GM20431 (cell line): Measurements from ENCODE around the gene TXNDC11.

Source experiments
- in situ Hi-C: fragments of 300-500 bp; cut with MseI, MboI; formaldehyde crosslinking; loops from one replicate; pipeline ENCODE4 v1.15.0; 2020; ENCODE audit warnings: low sequenced_read_pairs; ENCODE audit not compliant: unreplicated experiment

TXNDC11 gene

DNA sequence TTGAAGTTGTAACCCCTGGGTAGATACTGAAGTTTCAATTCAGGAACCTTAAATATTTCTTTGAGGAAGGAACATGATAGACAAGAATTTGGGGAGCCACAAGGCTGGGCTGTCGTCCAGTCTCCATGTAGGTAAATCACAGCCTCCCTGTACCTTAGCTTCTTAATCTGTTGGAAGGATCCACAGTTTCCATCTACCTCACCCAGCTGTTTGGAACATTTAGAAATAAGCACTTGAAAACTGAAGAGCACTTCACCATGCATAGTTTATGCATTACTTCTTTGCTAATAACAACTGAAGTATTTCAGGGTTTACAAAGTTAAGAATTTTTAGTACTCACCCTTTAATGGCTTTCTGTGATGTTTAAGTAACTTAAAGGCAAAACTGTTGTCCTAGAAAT lies 17.2 kb downstream of the TXNDC11 start:
- in situ Hi-C loops, result no loop called here

DNA sequence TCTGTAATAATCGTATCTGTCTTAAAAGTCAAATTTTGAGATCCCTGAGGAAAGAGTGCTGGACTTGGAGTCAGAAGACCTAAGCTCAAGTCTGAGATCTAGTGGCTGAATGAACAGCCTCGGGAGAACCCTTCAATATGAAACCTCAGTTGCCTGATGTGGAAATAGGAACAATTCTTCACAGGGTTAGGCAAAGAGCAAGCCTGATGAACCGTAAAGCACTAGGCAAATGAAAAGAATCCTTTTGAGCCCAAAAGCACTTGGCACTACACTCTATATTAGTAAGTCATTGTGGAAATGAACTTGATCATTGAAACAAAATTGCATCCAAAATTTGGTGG lies 20.2 kb downstream of the TXNDC11 start:
- in situ Hi-C loops, result no loop called here

DNA sequence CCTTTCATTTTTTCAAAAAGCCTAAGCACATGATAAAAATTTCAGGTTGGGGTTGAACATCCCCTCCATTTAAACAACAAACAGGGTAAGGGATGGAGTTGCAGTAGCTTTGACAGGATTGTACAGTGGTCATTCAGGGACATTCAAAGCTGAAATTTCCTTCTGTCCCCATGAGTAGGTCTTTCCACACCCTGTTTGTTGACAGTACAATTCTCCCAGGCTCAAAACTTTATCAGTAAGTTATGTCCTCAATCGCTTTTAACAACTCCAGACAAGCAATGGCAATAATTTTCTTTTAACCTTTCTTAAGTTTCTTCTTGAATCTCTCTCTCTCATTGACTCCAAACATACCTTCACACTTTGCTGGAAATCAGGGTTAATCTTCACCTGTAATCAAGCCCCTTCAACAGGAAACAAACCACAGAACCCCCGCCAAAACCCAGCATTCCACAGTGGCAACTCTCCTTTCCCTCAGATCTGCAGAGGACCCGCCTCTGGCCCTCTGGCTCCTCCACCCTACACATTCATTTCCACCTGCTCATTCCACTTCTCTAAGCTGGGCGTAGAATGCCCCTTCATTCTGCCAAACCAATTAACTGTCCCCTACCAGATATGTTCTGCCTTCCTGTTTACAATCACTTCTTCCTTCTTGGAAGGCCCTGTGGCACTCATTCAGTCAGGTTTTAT lies 20.7 kb downstream of the TXNDC11 start:
- in situ Hi-C loops, result no loop called here

- in situ Hi-C loops, result no loop called here
These were observed 22.9 kb downstream of the TXNDC11 start for GRCh38 chr16:11719762-11720161.

- in situ Hi-C loops, result no loop called here
These were observed 23.5 kb downstream of the TXNDC11 start for GRCh38 chr16:11719171-11719570.

DNA sequence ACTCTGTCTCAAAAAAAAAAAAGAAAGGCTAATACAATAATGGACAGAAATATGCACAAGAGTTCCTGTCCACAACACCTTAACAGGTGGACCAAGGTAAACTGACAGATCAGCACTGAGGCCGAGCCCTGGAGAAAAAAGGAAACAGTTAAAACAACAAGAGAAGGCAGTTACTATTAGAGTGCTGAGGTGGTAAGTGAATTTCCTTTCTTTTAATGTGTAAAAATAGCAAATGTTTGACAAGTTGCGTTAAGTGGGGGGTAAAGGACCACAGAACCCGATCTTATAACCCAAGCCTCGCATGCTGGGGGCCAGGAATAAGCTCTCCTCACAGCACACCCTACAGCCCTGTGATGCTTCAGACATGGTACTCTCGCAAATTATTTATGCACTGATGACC lies 24.8 kb downstream of the TXNDC11 start:
- in situ Hi-C loops, result no loop called here

DNA sequence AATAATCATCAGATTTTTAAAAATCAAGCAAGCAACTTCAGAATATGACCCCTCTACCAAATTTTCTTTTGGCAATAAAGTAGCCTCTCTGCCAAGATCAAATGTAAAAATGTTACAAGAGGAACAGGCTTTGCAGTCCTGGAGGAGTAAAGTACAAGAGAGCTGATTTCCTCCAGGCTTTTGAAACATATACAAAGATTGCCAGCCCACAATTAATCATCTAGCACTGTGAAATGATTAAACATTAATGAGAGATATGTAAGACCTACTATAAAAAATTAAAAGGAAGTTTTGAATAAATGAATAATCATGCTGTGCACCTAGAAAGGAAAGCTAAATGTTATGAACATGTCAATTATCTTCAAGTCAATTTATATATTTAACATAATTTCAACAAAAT lies 26.3 kb downstream of the TXNDC11 start:
- in situ Hi-C loops, result no loop called here

- in situ Hi-C loops, result no loop called here
These were observed 27.3 kb downstream of the TXNDC11 start for GRCh38 chr16:11715246-11715947.

GRCh38 chr16:11712122-11712521 lies 30.5 kb downstream of the TXNDC11 start:
- in situ Hi-C loops, result no loop called here

DNA sequence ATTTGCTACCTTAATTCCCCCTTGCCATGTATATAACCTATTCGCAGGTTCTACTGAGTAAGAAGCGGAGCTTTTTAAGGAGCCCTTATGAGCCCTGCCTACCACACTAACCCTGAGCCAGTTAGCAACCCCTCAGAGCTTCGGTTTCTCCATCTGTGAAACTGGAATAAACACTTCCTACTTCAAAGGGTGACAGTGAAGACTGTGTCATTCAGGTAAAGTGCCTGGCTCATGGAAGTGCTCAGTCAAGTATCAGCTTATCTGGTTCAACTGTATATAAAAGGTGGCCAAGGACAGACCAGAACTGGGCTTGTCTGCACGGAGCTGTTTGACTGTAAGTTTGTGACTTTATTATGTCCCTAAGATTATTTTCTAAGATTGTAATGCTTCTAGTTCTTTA lies 31.0 kb downstream of the TXNDC11 start:
- in situ Hi-C loops, result no loop called here

GRCh38 chr16:11708421-11708820 lies 34.2 kb downstream of the TXNDC11 start:
- in situ Hi-C loops, result no loop called here

DNA sequence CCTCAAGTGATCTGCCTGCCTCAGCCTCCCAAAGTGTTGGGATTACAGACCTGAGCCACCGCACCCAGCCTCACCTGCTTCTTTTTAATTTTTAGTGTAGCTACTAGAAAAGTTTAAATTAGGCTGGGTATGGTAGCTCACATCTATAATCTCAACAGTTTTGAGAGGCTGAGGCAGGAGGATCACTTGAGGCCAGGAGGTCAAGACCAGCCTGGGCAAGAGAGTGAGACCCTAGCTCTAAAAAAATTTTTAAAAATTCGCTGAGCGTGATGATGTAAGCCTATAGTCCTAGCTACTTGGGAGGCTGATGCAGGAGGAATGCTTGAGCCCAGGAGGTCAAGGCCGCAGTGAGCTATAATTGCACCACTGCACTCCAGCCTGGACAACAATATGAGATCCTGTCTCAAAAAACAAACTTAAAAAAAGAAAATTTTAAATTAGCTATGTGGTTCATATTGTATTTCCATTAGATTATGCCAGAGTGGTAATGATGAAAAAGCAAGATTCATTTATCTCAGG lies 34.9 kb downstream of the TXNDC11 start:
- in situ Hi-C loops, result no loop called here

DNA sequence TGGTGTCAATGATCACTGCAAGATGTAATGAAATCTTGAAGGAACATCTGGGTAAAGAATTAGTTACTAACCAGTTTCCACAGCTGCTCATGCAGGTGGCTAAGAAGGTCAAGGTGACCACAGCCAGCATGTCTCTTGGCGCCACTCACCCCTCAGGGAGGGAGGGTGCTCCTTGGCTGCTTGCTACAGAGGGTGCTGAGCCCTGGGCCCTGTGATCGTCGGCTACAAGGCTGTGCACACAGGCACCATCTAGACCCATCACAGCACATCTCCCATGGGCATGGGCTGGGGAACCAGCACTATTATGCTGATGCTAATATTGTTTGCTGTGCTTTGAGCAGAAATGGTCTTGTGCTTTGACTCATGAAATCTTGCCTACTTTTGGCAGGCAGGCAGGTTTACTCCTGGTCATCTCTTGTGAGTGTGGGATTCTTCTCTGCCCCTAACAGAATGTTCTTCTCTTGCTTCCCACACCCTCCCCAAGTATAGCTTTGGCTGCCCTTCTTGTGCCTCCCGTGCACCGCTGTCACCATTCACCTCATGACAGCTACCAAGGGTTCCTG lies 36.4 kb downstream of the TXNDC11 start:
- in situ Hi-C loops, result no loop called here

GRCh38 chr16:11705311-11706025 lies 37.2 kb downstream of the TXNDC11 start:
- in situ Hi-C loops, result no loop called here

DNA sequence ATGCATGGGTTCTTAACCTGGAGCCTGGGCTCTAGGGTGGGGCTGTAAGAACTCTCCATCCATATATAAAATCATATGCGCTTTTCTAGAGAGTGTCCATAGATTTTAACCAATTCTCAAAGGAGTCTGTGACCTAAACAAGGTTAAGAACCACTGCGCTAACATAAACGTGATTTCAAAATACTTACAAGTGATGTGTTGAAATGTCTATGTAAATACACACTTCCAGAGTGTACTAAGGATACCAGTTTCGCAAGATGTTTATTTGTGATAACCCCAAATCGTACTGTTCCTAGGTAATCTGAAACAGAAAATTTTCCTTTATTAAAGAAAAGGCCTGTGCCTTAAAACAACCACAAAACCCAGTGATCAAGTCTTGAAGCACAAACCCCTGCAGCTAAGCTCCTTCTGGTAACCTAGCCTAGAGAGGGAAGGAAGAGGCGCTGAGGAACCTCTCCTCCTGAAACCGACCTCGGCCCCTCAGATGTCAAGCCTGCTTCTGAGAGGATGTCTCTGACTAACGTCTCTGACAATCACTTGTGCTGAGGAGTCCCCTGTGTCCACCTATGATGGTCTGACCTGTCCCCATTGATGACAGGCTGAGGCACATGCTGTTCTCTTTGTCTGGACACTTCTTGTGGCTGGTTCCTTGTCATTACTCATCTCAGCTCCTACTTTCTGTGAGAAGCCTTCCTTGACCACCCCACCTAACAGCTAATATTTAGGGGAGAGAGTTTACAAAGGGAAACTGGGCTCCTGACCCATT lies 42.2 kb downstream of the TXNDC11 start:
- in situ Hi-C loops, result no loop called here

GRCh38 chr16:11699234-11699894 lies 43.3 kb downstream of the TXNDC11 start:
- in situ Hi-C loops, result no loop called here

DNA sequence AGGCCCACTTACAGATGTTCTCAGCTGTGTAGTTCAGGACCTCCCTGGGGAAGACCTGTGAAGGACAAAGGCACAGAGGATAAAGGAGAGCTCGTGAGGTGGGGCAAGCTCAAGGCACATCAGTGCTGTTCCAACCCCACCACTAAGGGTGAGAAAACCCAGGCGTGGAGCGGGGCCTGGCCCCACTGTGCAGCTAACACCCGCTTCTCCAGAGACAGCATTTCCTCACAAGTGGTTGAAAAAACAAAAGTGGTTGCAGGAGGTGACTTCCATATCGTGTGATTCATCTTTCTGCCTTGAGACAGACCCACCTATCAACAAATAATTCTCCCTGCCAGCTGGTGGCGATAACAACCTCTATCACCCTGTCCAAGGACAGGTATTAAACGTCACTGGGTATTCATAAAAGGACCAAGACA lies 44.4 kb downstream of the TXNDC11 start:
- in situ Hi-C loops, result no loop called here

DNA sequence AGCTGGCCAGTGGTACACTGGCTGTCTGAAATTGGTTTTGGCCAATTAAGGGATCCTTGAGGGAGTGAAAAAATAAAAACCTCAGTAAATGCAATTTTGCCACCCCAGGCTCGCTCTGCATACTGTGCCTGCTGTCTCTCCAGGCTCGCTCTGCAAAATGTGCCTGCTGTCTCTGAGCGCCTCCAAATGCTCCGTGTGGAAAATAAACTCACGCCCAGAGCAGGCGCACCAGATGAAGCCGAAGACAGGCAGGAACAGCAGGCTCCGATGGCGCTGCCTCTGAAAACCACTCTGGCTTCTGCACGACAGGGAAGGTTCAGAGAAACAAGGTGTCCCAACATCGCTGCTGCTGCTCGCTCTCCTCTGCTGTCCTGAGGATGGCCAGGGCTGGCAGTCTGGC lies 45.3 kb downstream of the TXNDC11 start:
- in situ Hi-C loops, result no loop called here

GRCh38 chr16:11696266-11697012 lies 46.2 kb downstream of the TXNDC11 start:
- in situ Hi-C loops, result no loop called here
